Neural progenitor cell (in vitro differentiated cells): Measurements from ENCODE around the gene AHSG. TPM values are rescaled to one million over a fixed set of nuclear protein-coding genes. Genes with fewer than 3 reads are reported as not detected.

Experiments
- DNase-seq: peaks from one replicate; pipeline ENCODE4 v3.0.0-alpha.2; 2016; ENCODE audit warnings: low spot score
- H2AFZ ChIP-seq: fragments of 200-600 bp; sonication (generic); replicated peaks from 2 replicates; pipeline ENCODE4 v1.6.1; 2016; ENCODE audit warnings: antibody characterized with exemption
- H3F3A ChIP-seq: fragments of 200-600 bp; sonication (generic); 2 replicates; pipeline ENCODE4 v1.6.1; 2016; ENCODE audit warnings: antibody characterized with exemption, low read depth
- H3K27ac ChIP-seq: fragments of 200-600 bp; sonication (generic); 2 replicates; pipeline ENCODE4 v1.5.1; 2016; ENCODE audit warnings: mild to moderate bottlenecking
- H3K27me3 ChIP-seq: fragments of 200-600 bp; sonication (generic); 2 replicates; pipeline ENCODE4 v1.6.1; 2016; ENCODE audit warnings: mild to moderate bottlenecking, moderate library complexity
- H3K36me3 ChIP-seq: fragments of 200-600 bp; sonication (generic); 2 replicates; pipeline ENCODE4 v1.5.1; 2016
- H3K4me1 ChIP-seq: fragments of 200-600 bp; sonication (generic); 2 replicates; pipeline ENCODE4 v1.6.1; 2016; ENCODE audit warnings: mixed run types
- H3K4me2 ChIP-seq: fragments of 200-600 bp; sonication (generic); 2 replicates; pipeline ENCODE4 v1.6.1; 2016
- H3K4me3 ChIP-seq: fragments of 200-600 bp; sonication (generic); 2 replicates; pipeline ENCODE4 v1.5.1; 2016
- H3K79me2 ChIP-seq: fragments of 200-600 bp; sonication (generic); 2 replicates; pipeline ENCODE4 v1.6.1; 2016; ENCODE audit warnings: low read depth
- H3K9ac ChIP-seq: fragments of 200-600 bp; sonication (generic); 2 replicates; pipeline ENCODE4 v1.6.1; 2016
- H3K9me3 ChIP-seq: fragments of 200-600 bp; sonication (generic); 2 replicates; pipeline ENCODE4 v1.5.1; 2016; ENCODE audit warnings: low read depth
- H4K20me1 ChIP-seq: fragments of 200-600 bp; sonication (generic); 2 replicates; pipeline ENCODE4 v1.6.1; 2016; ENCODE audit warnings: low read depth
- H3K27ac Mint-ChIP-seq: 3 replicates; pipeline ENCODE4 v1.8.0; 2021; ENCODE audit warnings: mixed read lengths
- H3K27me3 Mint-ChIP-seq: 2 replicates; pipeline ENCODE4 v1.8.0; 2022; ENCODE audit warnings: low read depth, mild to moderate bottlenecking, inconsistent platforms, moderate library complexity, mixed read lengths; ENCODE audit not compliant: insufficient read depth
- H3K36me3 Mint-ChIP-seq: 3 replicates; pipeline ENCODE4 v1.8.0; 2021; ENCODE audit warnings: mixed read lengths
- H3K4me1 Mint-ChIP-seq: 3 replicates; pipeline ENCODE4 v1.8.0; 2021; ENCODE audit warnings: mixed read lengths
- H3K4me3 Mint-ChIP-seq: 3 replicates; pipeline ENCODE4 v1.8.0; 2021; ENCODE audit warnings: mild to moderate bottlenecking, moderate library complexity, mixed read lengths
- H3K9me3 Mint-ChIP-seq: 3 replicates; pipeline ENCODE4 v1.8.0; 2020; ENCODE audit warnings: mixed read lengths
- EZH2 ChIP-seq: fragments of 200-600 bp; sonication (generic); IDR thresholded peaks from 2 replicates; pipeline ENCODE4 v1.6.1; 2017; ENCODE audit warnings: antibody characterized with exemption, mild to moderate bottlenecking, moderate library complexity
- EZH2phosphoT487 ChIP-seq: fragments of 200-600 bp; sonication (generic); IDR thresholded peaks from 2 replicates; pipeline ENCODE4 v1.6.1; 2017; ENCODE audit warnings: antibody characterized with exemption
- total RNA-seq: library from RNA; depleted of rRNA; stranded (reverse); fragments of >200 nt; gene quantifications from 2 replicates; pipeline ENCODE4 v1.2.3, GENCODE V29; 2015; ENCODE audit warnings: low replicate concordance
- TF ChIP-seq, protein P1 (sequence below): fragments of 200-600 bp; sonication (generic); IDR thresholded peaks from 2 replicates; pipeline ENCODE4 v1.5.1; 2017; ENCODE audit warnings: antibody characterized with exemption, mild to moderate bottlenecking

Gene AHSG, protein sequence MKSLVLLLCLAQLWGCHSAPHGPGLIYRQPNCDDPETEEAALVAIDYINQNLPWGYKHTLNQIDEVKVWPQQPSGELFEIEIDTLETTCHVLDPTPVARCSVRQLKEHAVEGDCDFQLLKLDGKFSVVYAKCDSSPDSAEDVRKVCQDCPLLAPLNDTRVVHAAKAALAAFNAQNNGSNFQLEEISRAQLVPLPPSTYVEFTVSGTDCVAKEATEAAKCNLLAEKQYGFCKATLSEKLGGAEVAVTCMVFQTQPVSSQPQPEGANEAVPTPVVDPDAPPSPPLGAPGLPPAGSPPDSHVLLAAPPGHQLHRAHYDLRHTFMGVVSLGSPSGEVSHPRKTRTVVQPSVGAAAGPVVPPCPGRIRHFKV
- total RNA-seq, result not detected in 2 replicates

DNA sequence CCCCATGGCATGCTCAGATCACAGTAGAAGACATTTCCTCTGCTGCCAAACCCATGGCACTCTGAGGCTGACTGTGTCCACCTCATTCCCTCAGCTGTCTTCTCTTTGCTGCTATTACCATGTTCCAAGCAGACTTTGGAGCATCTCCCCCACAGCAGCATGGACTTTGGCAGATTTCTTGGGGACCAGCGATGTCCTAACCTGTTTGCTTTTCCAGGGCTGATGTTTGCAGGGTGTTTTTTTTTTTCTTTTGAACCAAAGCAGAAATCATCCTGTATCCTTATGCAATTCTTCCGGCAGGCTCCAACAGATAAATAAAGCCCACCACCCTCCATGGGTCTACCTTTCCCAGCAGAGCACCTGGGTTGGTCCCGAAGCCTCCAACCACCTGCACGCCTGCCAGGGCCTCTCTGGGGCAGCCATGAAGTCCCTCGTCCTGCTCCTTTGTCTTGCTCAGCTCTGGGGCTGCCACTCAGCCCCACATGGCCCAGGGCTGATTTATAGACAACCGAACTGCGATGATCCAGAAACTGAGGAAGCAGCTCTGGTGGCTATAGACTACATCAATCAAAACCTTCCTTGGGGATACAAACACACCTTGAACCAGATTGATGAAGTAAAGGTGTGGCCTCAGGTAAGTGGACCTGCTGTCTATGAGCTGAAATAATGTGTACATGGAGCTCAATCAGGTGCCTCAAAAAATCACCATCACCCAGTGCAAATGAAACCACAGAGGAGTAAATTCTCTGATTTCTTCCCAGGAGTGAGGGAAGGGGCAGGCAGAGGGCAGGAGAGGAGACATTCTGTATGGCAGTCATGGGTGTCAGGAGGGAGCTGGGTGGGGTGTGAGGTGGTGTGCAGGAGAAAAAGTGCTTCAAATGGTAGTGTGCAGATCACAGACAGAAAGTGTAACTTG, at the start of gene AHSG:
TSS of gene AHSG (plus strand) at position 340 of the 916 bp plus-strand sequence. CDS start at position 422, 82 bp downstream.
- Mint-ChIP-seq H3K4me3 (peak within 1 kb of the TSS; percentile 39), H3K27me3 (peaks cover 8% of the 10 kb centered on the region), H3K4me1 (peaks cover 3% of the 10 kb centered on the region), H3K36me3 (no peaks in the 10 kb centered on the region), H3K9me3 (no peaks in the 10 kb centered on the region), H3K27ac (no peak within 1 kb of the TSS)
- TF ChIP-seq EZH2phosphoT487 (no peak), EZH2 (no peak)
- TF ChIP-seq, protein P1, sequence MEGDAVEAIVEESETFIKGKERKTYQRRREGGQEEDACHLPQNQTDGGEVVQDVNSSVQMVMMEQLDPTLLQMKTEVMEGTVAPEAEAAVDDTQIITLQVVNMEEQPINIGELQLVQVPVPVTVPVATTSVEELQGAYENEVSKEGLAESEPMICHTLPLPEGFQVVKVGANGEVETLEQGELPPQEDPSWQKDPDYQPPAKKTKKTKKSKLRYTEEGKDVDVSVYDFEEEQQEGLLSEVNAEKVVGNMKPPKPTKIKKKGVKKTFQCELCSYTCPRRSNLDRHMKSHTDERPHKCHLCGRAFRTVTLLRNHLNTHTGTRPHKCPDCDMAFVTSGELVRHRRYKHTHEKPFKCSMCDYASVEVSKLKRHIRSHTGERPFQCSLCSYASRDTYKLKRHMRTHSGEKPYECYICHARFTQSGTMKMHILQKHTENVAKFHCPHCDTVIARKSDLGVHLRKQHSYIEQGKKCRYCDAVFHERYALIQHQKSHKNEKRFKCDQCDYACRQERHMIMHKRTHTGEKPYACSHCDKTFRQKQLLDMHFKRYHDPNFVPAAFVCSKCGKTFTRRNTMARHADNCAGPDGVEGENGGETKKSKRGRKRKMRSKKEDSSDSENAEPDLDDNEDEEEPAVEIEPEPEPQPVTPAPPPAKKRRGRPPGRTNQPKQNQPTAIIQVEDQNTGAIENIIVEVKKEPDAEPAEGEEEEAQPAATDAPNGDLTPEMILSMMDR, result no peak
- peaks cover 3% of the 10 kb centered on the region for H3F3A ChIP-seq
- H4K20me1 ChIP-seq, result no peaks in the 10 kb centered on the region
- no peak within 1 kb of the TSS for H3K4me3 ChIP-seq
- no peaks in the 10 kb centered on the region for H3K9me3 ChIP-seq
- no peaks in the 10 kb centered on the region for H3K4me1 ChIP-seq
- no peak for DNase-seq
- H2AFZ ChIP-seq, result no peak within 1 kb of the TSS
- no peak within 1 kb of the TSS for H3K9ac ChIP-seq
- H3K4me2 ChIP-seq, result no peak within 1 kb of the TSS
- no peaks in the 10 kb centered on the region for H3K79me2 ChIP-seq
- H3K27ac ChIP-seq, result no peak within 1 kb of the TSS
- peaks cover 19% of the 10 kb centered on the region for H3K27me3 ChIP-seq
- no peaks in the 10 kb centered on the region for H3K36me3 ChIP-seq

DNA sequence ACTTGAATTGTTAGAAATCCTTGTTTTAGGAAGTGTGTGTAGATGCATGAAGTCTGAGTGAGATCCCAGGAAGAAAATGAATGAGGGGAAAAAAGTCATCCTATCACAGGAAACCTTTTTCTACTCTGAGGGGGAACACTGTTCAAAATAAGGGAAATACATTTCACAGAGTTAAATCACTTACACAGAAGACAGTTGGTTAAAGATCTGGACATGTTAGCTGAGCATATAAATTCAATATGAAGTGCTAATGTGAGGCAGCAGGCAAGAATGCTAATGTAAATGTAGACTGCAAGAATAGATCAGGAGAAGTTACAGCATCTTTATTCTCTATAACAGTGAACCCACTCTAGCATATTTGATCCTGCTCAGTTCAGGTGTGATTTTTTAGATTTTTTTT, 48.3 kb upstream of the AHSG start:
- peaks cover 9% of the 10 kb centered on the region for H3F3A ChIP-seq
- H3K79me2 ChIP-seq, result peaks cover 18% of the 10 kb centered on the region
- no peaks in the 10 kb centered on the region for H3K9me3 ChIP-seq
- no peak overlapping the region for H2AFZ ChIP-seq
- Mint-ChIP-seq H3K27ac (no peak overlapping the region), H3K36me3 (peaks cover 2% of the 10 kb centered on the region), H3K9me3 (no peaks in the 10 kb centered on the region), H3K27me3 (peaks cover 2% of the 10 kb centered on the region), H3K4me3 (no peak overlapping the region), H3K4me1 (peaks cover 19% of the 10 kb centered on the region)
- no peak for DNase-seq
- H4K20me1 ChIP-seq, result no peaks in the 10 kb centered on the region
- H3K27ac ChIP-seq, result no peak overlapping the region
- no peak overlapping the region for H3K9ac ChIP-seq
- no peaks in the 10 kb centered on the region for H3K27me3 ChIP-seq
- no peaks in the 10 kb centered on the region for H3K36me3 ChIP-seq
- TF ChIP-seq, protein P1, result no peak
- TF ChIP-seq EZH2 (no peak), EZH2phosphoT487 (no peak)
- H3K4me2 ChIP-seq, result no peak overlapping the region
- H3K4me3 ChIP-seq, result no peak overlapping the region
- no peaks in the 10 kb centered on the region for H3K4me1 ChIP-seq

DNA sequence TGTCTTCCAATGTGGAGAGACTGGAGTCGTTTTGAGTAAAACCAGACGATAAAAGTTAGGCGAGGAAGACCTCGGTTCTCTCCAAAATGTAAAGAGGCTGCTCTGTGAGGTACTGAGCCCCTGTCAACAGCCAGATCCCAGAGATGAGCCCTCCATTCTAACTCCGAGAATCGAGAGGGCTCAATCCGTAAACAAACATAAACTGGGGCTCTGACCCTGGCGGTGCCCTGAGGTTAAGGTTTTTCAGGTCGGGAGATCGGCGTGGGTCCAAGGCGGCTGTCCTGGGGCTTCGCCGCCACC, 46.1 kb upstream of the AHSG start:
- peaks cover 9% of the 10 kb centered on the region for H3F3A ChIP-seq
- peaks cover 6% of the 10 kb centered on the region for H3K27me3 Mint-ChIP-seq
- no peaks in the 10 kb centered on the region for H3K9me3 ChIP-seq
- H3K9me3 Mint-ChIP-seq, result no peaks in the 10 kb centered on the region
- peak; percentile 49 for DNase-seq
- no peaks in the 10 kb centered on the region for H3K27me3 ChIP-seq
- peak overlapping the region; percentile 31 for H3K27ac Mint-ChIP-seq
- no peaks in the 10 kb centered on the region for H4K20me1 ChIP-seq
- H3K4me1 ChIP-seq, result peaks cover 5% of the 10 kb centered on the region
- peaks cover 2% of the 10 kb centered on the region for H3K36me3 Mint-ChIP-seq
- peak overlapping the region; percentile 88 for H3K4me3 Mint-ChIP-seq
- peaks cover 33% of the 10 kb centered on the region for H3K79me2 ChIP-seq
- TF ChIP-seq, protein P1, result no peak
- TF ChIP-seq EZH2, result no peak
- no peak for TF ChIP-seq EZH2phosphoT487
- H3K4me2 ChIP-seq, result peak overlapping the region; percentile 85
- peak overlapping the region; percentile 36 for H3K27ac ChIP-seq
- peak overlapping the region; percentile 93 for H3K4me3 ChIP-seq
- H3K4me1 Mint-ChIP-seq, result peaks cover 32% of the 10 kb centered on the region
- H2AFZ ChIP-seq, result peak overlapping the region; percentile 98
- H3K9ac ChIP-seq, result peak overlapping the region; percentile 74
- no peaks in the 10 kb centered on the region for H3K36me3 ChIP-seq
